Measurements from ENCODE around the gene IL4.

DNA sequence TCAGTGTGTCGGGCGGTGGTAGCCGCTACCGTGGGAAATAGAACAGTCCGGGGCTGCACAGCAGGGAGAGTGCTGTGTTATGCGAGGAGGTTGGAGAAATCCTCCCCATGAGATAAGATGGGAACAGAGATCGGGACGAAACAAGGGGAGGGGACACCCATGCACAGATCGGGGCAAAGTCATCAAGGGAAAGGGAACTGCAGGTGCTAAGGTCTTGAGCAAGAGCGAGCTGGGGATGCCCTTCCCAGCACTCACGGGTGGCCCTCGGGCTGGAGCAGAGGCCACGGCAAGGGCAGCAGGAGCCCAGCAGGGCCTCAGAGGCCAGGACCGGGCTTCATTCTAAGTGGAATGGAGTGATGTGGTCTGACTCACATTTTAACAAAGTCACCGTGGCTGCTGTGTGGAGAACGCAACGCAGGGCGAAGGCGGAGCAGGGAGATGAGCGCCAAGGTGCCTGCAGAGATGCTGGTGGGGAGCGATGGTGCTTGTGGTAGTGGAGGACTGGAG lies 8.2 kb upstream of the IL4 start:
- TF ChIP-seq, protein P1, sequence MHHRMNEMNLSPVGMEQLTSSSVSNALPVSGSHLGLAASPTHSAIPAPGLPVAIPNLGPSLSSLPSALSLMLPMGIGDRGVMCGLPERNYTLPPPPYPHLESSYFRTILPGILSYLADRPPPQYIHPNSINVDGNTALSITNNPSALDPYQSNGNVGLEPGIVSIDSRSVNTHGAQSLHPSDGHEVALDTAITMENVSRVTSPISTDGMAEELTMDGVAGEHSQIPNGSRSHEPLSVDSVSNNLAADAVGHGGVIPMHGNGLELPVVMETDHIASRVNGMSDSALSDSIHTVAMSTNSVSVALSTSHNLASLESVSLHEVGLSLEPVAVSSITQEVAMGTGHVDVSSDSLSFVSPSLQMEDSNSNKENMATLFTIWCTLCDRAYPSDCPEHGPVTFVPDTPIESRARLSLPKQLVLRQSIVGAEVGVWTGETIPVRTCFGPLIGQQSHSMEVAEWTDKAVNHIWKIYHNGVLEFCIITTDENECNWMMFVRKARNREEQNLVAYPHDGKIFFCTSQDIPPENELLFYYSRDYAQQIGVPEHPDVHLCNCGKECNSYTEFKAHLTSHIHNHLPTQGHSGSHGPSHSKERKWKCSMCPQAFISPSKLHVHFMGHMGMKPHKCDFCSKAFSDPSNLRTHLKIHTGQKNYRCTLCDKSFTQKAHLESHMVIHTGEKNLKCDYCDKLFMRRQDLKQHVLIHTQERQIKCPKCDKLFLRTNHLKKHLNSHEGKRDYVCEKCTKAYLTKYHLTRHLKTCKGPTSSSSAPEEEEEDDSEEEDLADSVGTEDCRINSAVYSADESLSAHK (tag by site-specific recombination; IDR thresholded peaks at IDR 0.05): no peak
- TF ChIP-seq ZNF37A (tag by site-specific recombination; IDR thresholded peaks at IDR 0.05): no peak
